Activated CD8-positive, alpha-beta memory T cell treated with anti-CD3 and anti-CD28 coated beads, Interleukin-2, amount 50 U/mL, for 4 hours (primary cell): ENCODE measurements around the gene LYST.
"Not testable (repeated sequence)": the region's sequence is repeated elsewhere in the genome, so short reads cannot be mapped to it uniquely, and the experiment has no call there.

ENCODE experiments used
- DNase-seq: peaks from one replicate; pipeline ENCODE4 v3.0.0-alpha.2; 2020

Gene LYST

GRCh38 chr1:235649368-235650163, 217.1 kb downstream of the LYST start, which contains the start of gene GNG4:
GNG4 (minus strand) TSS chr1:235649784; CDS start chr1:235583838, 65,946 bp downstream.
- DNase-seq = peak; percentile 47

- peak; percentile 53 for DNase-seq
Observed at GRCh38 chr1:235648954-235649367, 217.7 kb downstream of the LYST start.

- DNase-seq = no peak
Observed at GRCh38 chr1:235648407-235648907, 218.2 kb downstream of the LYST start.

- not testable (repeated sequence) for DNase-seq
Observed at GRCh38 chr1:235647537-235647936, 219.2 kb downstream of the LYST start.

GRCh38 chr1:235646463-235646862, 220.2 kb downstream of the LYST start:
- no peak for DNase-seq

GRCh38 chr1:235644693-235645305, 221.9 kb downstream of the LYST start:
- DNase-seq = no peak

GRCh38 chr1:235643837-235644692, 222.6 kb downstream of the LYST start:
- DNase-seq = no peak

- DNase-seq = no peak
Observed at GRCh38 chr1:235642943-235643371, 223.7 kb downstream of the LYST start.

GRCh38 chr1:235642011-235642942, 224.4 kb downstream of the LYST start:
- peak; percentile 52 for DNase-seq

GRCh38 chr1:235640580-235640979, 226.1 kb downstream of the LYST start:
- no peak for DNase-seq

GRCh38 chr1:235639226-235640205, 227.2 kb downstream of the LYST start:
- DNase-seq = no peak

- DNase-seq = not testable (repeated sequence)
Observed at GRCh38 chr1:235638612-235639011, 228.1 kb downstream of the LYST start.

- no peak for DNase-seq
Observed at GRCh38 chr1:235637756-235638534, 228.8 kb downstream of the LYST start.

GRCh38 chr1:235635938-235636662, 230.6 kb downstream of the LYST start:
- DNase-seq = no peak

GRCh38 chr1:235632506-235633401, 234.0 kb downstream of the LYST start:
- no peak for DNase-seq

- DNase-seq = no peak
Observed at GRCh38 chr1:235631816-235632215, 234.9 kb downstream of the LYST start.

GRCh38 chr1:235628316-235629005, 238.2 kb downstream of the LYST start:
- no peak for DNase-seq
